Gastrocnemius medialis (tissue), 4 donors: Measurements from ENCODE around the gene MYO1G. TPM values are rescaled to one million over a fixed set of nuclear protein-coding genes. Genes with fewer than 3 reads are reported as not detected.

Source experiments
- ATAC-seq, 2 donors: fragments of 150-250 bp; one replicate each; pipeline ENCODE4 v1.9.1; 2016
- DNase-seq, 2 donors: peaks; one replicate each; pipeline ENCODE4 v3.0.0-alpha.2; 2019
- H3K27ac ChIP-seq, 4 donors: fragments of 200-600 bp; sonication (generic); 1 replicate in 1 of 4; 2 replicates in 3 of 4; pipeline ENCODE4 v1.5.1; 2016 to 2018; ENCODE audit warnings: mild to moderate bottlenecking in 2 of 4, moderate library complexity in 1 of 4
- H3K27me3 ChIP-seq, 3 donors: fragments of 200-600 bp; sonication (generic) in 2 of 3; 1 replicate in 1 of 3; 2 replicates in 2 of 3; pipeline versions ENCODE4 v1.5.1 to v1.6.0; 2016 to 2019; ENCODE audit warnings: mild to moderate bottlenecking in 1 of 3, moderate library complexity in 1 of 3
- H3K36me3 ChIP-seq, 2 donors: fragments of 200-600 bp; sonication (generic) in 1 of 2; one replicate each; pipeline ENCODE4 v1.5.1; 2017 to 2018
- H3K4me1 ChIP-seq, 2 donors: fragments of 200-600 bp; sonication (generic) in 1 of 2; one replicate each; pipeline ENCODE4 v1.5.1; 2016 to 2017; ENCODE audit warnings: mild to moderate bottlenecking in 2 of 2
- H3K4me3 ChIP-seq, 4 donors: fragments of 200-600 bp; sonication (generic) in 3 of 4; 1 replicate in 1 of 4; 2 replicates in 3 of 4; pipeline ENCODE4 v1.5.1; 2016 to 2019; ENCODE audit warnings: mild to moderate bottlenecking in 2 of 4
- H3K9me3 ChIP-seq, 3 donors: fragments of 200-600 bp; sonication (generic) in 2 of 3; 1 replicate in 1 of 3; 2 replicates in 2 of 3; pipeline ENCODE4 v1.5.1; 2016 to 2019
- POLR2A ChIP-seq, 2 donors: fragments of 450-650 bp; IDR thresholded peaks; one replicate each; pipeline ENCODE4 v1.6.1; 2017; ENCODE audit warnings: antibody characterized with exemption in 2 of 2, mild to moderate bottlenecking in 2 of 2, moderate library complexity in 2 of 2
- in situ Hi-C, 4 donors: fragments of 200-750 bp; cut with MboI; loops; one replicate each; pipeline versions ENCODE4 v1.15.0 to v1.8.0; 2017; ENCODE audit warnings: low sequenced_read_pairs in 4 of 4
- intact Hi-C: fragments of 100-400 bp; cut with DNase I; formaldehyde crosslinking; loops from one replicate; pipeline ENCODE4 v1.15.1; 2023; ENCODE audit warnings: low total_unique reads
- total RNA-seq, 4 donors: library from RNA; depleted of rRNA; stranded (reverse); fragments of >200 nt; gene quantifications; one replicate each; pipeline versions ENCODE4 v1.1.0 to v1.2.3, GENCODE V29; 2016
- TF ChIP-seq, protein P1 (sequence below), 5 experiments: fragments of 450-650 bp in 3 of 5; fragments of 200-600 bp in 2 of 5; sonication (generic) in 2 of 5; IDR thresholded peaks in 4 of 5; conservative IDR thresholded peaks in 1 of 5; 1 replicate in 4 of 5; 2 replicates in 1 of 5; pipeline ENCODE4 v1.5.1; 2016 to 2019; ENCODE audit warnings: antibody characterized with exemption in 5 of 5, mild to moderate bottlenecking in 3 of 5, moderate library complexity in 3 of 5

The MYO1G gene
- total RNA-seq, 4 donors from 2014 or later, result 0.61 to 1.4 (median 1.3) TPM; not detected in 1

DNA sequence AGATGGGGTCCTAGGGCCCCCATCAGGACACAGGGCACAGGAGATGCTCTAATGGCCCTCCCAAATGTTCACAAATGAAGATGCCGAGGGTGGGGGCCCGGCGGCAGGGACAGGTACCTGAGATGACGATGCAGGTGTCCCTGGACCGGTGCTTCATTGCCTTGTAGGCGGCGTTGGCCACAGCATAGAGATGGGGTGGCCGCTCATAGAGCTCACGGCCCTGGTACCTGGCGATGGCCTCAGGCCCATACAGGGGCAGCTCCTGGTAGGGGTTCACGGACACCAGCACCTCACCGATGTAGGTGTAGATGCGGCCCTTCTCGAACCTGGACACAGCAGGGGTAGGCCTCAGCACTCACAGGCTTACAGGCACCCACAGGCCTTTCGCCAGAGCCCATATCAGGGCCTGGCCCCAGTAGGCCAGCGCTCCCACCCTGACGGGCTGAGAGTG, 2.0 kb downstream of the MYO1G start:
- intact Hi-C loops, result no loop called here
- Histone ChIP-seq H3K36me3 (peaks cover 0 to 8% of the 10 kb centered on the region in 2 donors), H3K27ac (no peak overlapping the region), H3K9me3 (no peaks in the 10 kb centered on the region), H3K4me1 (no peaks in the 10 kb centered on the region), H3K27me3 (no peaks in the 10 kb centered on the region), H3K4me3 (no peak overlapping the region)
- no peak for DNase-seq
- ATAC-seq, result no peak
- in situ Hi-C loops, result no loop called here
- TF ChIP-seq, protein P1, sequence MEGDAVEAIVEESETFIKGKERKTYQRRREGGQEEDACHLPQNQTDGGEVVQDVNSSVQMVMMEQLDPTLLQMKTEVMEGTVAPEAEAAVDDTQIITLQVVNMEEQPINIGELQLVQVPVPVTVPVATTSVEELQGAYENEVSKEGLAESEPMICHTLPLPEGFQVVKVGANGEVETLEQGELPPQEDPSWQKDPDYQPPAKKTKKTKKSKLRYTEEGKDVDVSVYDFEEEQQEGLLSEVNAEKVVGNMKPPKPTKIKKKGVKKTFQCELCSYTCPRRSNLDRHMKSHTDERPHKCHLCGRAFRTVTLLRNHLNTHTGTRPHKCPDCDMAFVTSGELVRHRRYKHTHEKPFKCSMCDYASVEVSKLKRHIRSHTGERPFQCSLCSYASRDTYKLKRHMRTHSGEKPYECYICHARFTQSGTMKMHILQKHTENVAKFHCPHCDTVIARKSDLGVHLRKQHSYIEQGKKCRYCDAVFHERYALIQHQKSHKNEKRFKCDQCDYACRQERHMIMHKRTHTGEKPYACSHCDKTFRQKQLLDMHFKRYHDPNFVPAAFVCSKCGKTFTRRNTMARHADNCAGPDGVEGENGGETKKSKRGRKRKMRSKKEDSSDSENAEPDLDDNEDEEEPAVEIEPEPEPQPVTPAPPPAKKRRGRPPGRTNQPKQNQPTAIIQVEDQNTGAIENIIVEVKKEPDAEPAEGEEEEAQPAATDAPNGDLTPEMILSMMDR (IDR thresholded peaks at IDR 0.05 in 4 of 5, conservative IDR thresholded peaks at IDR 0.05 in 1 of 5), result no peak
- no peak for TF ChIP-seq POLR2A (IDR thresholded peaks at IDR 0.05)

DNA sequence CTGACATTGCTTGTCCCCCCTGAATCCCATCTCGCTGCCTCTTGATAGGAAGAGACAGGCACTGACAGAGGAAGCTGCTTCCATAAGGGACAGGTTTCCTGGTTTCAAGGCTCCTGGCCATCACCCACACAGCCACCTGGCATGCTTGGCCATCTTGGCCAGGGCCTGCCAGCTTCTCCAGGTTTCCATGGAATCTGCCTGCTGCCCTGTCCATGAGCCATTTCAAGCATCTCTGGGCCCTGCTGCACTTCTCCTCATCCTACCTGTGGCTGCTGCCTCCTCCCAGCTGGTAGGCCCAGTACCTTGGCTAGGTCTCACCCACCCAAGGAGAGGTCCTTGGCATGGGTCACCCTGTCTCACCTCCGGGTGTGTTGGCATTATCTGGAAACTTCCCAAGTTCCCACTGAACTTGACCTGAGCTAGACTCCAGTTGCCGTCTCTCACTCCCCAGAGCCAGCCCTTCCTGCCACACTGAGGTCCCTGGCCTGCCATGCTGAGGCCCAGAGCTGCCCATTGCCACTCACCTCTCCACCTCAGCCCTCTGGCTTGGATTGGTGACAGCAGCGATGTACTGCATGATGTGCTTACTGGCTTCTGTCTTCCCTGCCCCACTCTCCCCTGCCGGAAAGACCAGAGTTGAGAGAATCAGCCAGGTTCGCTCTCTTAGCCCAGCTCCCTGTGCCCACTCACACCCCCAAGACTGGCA, 2.6 kb downstream of the MYO1G start:
- H3K4me1 ChIP-seq, result no peaks in the 10 kb centered on the region
- no peak overlapping the region for H3K4me3 ChIP-seq
- peaks cover 0 to 4% of the 10 kb centered on the region in 2 donors for H3K36me3 ChIP-seq
- in situ Hi-C loops (no loop called here), intact Hi-C loops (no loop called here)
- TF ChIP-seq, protein P1 (IDR thresholded peaks at IDR 0.05 in 4 of 5, conservative IDR thresholded peaks at IDR 0.05 in 1 of 5), result no peak
- no peak for TF ChIP-seq POLR2A (IDR thresholded peaks at IDR 0.05)
- ATAC-seq, result no peak
- no peaks in the 10 kb centered on the region for H3K27me3 ChIP-seq
- no peaks in the 10 kb centered on the region for H3K9me3 ChIP-seq
- no peak overlapping the region for H3K27ac ChIP-seq
- DNase-seq, result no peak

- ATAC-seq, result no peak
- TF ChIP-seq, protein P1 (IDR thresholded peaks at IDR 0.05 in 4 of 5, conservative IDR thresholded peaks at IDR 0.05 in 1 of 5), result no peak
- no peak for TF ChIP-seq POLR2A (IDR thresholded peaks at IDR 0.05)
- H3K4me3 ChIP-seq, result no peak overlapping the region
- no peaks in the 10 kb centered on the region for H3K27me3 ChIP-seq
- H3K27ac ChIP-seq, result no peak overlapping the region
- intact Hi-C loops (no loop called here), in situ Hi-C loops (no loop called here)
- DNase-seq, result no peak
- H3K9me3 ChIP-seq, result no peaks in the 10 kb centered on the region
- no peaks in the 10 kb centered on the region for H3K4me1 ChIP-seq
- peaks cover 0 to 4% of the 10 kb centered on the region in 2 donors for H3K36me3 ChIP-seq
These were observed 3.3 kb downstream of the MYO1G start for GRCh38 chr7:44975331-44976039.

GRCh38 chr7:44974549-44974948, 4.3 kb downstream of the MYO1G start:
- Histone ChIP-seq H3K36me3 (peaks cover 0 to 1% of the 10 kb centered on the region in 2 donors), H3K27me3 (no peaks in the 10 kb centered on the region), H3K4me1 (no peaks in the 10 kb centered on the region), H3K27ac (no peak overlapping the region), H3K9me3 (no peaks in the 10 kb centered on the region), H3K4me3 (no peak overlapping the region)
- ATAC-seq, result no peak
- intact Hi-C loops, result no loop called here
- in situ Hi-C loops, result no loop called here
- no peak for DNase-seq
- TF ChIP-seq, protein P1 (IDR thresholded peaks at IDR 0.05 in 4 of 5, conservative IDR thresholded peaks at IDR 0.05 in 1 of 5), result no peak
- no peak for TF ChIP-seq POLR2A (IDR thresholded peaks at IDR 0.05)
